GM12873 (cell line): ENCODE measurements around the gene TEN1.

Experiments used
- TF ChIP-seq, protein P1 (sequence below): IDR thresholded peaks from 2 replicates; pipeline ENCODE4 v1.5.1; 2012; ENCODE audit warnings: low read depth, mild to moderate bottlenecking, moderate library complexity, low read length, control low read depth; ENCODE audit not compliant: insufficient read depth; ENCODE audit errors: missing control alignments

TEN1 gene

DNA sequence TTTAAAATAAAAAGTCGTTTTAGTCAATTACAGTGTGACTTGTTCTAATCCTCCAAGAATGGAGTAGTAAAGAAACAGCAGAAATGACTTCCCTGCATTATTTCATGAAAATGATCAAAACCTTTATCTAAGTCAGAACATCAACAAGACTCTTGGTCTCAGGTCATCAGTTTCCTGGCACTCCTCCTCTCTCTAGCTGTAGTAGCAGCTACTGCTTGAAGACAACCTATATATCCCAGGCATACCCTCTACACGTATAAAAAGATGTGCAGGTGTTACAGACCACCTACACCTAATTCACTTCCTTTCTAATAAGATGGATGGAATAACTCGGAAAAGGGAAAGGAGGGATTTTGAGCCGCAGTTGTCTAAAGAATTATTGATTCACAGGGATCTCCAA is 36.6 kb upstream of the TEN1 start:
- TF ChIP-seq, protein P1, sequence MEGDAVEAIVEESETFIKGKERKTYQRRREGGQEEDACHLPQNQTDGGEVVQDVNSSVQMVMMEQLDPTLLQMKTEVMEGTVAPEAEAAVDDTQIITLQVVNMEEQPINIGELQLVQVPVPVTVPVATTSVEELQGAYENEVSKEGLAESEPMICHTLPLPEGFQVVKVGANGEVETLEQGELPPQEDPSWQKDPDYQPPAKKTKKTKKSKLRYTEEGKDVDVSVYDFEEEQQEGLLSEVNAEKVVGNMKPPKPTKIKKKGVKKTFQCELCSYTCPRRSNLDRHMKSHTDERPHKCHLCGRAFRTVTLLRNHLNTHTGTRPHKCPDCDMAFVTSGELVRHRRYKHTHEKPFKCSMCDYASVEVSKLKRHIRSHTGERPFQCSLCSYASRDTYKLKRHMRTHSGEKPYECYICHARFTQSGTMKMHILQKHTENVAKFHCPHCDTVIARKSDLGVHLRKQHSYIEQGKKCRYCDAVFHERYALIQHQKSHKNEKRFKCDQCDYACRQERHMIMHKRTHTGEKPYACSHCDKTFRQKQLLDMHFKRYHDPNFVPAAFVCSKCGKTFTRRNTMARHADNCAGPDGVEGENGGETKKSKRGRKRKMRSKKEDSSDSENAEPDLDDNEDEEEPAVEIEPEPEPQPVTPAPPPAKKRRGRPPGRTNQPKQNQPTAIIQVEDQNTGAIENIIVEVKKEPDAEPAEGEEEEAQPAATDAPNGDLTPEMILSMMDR, result no peak

DNA sequence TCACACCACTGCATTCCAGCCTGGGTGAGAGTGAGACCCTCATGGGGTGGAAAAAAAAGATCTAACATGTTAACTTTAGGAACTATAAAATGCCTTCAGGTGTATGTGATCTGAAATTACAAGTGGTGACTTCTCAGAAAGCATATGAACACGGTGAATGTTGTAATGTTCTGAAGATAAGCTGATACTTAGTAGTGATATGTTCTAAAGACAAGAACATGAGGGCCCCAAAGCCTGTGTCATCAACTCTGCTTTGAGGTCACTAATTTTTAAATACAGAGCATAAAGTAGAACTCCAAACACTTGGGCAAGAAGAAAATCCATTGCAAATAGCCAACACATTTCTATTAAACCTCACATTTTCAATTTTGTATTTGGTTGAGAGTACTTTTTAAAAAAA is 35.5 kb upstream of the TEN1 start:
- TF ChIP-seq, protein P1, result no peak

GRCh38 chr17:75945211-75945610 is 33.8 kb upstream of the TEN1 start:
- TF ChIP-seq, protein P1, result no peak

DNA sequence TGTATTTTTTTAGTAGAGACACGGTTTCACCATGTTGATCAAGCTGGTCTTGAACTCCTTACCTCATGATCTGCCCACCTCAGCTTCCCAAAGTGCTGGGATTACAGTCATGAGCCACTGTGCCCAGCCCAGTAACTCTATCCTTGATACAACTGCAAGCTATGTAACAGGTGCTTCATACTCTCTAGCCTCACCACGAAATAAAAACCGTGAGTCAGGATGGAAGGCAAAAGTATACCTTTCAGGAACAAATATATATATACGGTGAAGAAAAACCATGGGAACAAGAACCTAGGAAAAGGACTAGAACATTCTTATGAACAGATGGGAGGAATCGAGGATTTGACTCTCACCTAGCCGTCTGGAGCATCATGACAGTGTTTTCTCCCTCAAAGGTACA is 28.6 kb upstream of the TEN1 start:
- TF ChIP-seq, protein P1, result no peak

DNA sequence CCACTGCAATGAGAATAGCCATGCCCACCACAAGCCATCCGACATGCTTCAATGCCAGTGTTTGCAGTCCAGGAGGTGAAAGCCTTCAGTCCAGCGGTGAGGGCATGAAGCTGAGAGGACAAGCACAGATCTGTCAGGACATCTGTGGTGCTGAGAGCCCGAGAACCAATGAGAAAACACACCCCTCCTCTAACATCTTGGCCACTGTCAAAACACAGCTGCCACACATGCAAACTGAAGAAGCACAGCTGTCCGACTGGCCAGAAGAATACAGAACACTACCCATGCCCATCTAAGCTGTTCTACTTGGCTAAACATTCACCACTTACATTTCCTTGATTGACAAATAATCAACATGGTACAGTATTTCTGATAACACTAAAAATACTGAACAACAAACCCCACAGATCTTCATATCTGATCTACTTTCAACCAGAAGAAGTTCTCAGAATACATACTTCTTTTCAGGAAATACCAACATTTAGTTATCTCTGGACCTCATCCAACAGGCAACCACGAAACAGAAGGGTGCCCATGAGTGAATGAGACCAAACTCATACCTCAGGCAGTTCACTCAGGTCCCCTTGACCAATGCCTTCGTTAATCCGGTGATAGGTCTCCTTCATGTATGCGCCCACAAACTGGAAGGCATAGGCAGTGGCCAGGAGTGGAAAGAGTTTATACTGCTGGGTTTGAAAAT is 28.0 kb upstream of the TEN1 start:
- TF ChIP-seq, protein P1, result no peak

- TF ChIP-seq, protein P1, result no peak
These were observed 19.8 kb upstream of the TEN1 start for GRCh38 chr17:75959051-75959838.

DNA sequence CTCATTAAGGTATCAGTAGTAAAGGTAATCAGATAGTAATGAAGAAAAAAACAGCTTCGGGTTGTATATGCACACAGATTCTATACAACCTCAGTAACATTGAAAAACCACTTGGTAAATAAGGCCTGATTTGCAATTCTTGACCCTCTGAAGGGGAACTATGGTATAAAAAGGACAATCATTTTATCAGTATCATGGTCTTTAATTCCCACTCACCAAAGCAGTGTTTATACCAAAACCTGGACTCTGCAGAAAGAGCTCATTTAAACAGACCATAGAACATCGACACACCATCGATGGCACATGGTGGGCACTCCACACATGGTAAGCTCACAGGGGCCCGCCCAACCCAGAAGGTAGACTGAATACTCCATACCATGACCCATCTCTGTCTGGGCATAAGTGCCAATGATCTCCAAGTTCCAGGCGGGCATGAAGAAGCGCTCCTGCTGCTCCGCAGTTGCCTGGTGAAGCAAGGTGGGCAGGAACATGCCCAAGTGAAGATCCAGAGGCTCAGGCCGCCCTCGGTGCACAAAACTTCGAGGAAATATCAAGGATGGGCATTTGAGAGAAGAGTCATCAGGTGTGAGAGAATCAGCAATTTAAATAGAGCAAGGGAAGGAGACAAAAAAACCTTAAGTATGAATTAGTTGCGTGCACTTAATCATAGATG is 19.1 kb upstream of the TEN1 start:
- TF ChIP-seq, protein P1, result no peak
